Measurements from ENCODE around the gene ZYG11B.
"Not testable (repeated sequence)": the region's sequence is repeated elsewhere in the genome, so short reads cannot be mapped to it uniquely, and the experiment has no call there.

Gene ZYG11B

DNA sequence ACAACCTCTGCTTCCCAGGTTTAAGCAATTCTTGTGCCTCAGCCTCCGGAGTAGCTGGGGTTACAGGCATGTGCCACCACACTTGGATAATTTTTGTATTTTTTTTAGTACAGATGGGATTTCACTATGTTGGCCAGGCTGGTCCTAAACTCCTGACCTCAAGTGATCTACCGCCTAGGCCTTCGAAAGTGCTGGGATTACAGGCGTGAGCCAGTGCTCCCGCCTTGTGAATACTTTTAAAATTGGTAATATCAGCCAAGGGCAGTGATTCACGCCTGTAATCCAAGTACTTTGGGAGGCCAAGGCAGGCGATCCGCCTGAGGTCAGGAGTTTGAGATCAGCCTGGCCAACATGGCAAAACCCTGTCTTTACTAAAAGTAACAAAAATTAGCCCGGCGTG lies 33.7 kb downstream of the ZYG11B start:
- DNase-seq, result no peak

DNA sequence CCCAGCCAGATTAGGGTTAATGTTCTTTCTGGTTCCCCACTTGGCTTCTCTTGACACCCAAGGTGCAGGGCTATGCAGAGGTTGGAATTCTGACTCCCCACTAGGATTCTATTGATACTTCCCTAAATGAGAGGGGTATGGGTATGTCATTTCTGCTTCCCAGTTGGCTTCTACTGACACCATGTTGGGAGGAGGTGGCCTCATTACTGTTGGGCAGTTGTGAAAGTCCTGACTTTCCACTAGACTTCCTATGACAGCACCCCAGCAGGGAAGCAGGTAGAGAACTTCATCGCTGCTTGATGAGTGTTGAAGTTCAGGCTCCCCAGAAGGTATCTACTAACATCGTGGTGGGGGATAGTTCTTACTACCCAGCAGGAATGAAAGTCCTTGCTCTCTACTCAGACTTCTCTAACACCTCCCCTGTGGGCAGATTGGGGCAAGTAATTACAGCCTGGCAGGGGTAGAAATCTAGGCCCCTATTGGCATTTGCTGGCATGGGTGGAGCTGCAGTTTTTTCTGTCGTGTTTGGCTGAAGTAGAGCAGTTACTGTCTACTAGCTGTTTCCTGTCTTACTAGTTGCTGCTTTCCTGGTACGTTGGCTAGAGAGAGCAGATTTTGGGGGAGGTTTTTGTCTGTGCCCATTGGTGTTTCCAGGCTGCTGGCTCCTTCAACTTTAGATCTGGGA lies 41.5 kb downstream of the ZYG11B start:
- DNase-seq, result no peak

DNA sequence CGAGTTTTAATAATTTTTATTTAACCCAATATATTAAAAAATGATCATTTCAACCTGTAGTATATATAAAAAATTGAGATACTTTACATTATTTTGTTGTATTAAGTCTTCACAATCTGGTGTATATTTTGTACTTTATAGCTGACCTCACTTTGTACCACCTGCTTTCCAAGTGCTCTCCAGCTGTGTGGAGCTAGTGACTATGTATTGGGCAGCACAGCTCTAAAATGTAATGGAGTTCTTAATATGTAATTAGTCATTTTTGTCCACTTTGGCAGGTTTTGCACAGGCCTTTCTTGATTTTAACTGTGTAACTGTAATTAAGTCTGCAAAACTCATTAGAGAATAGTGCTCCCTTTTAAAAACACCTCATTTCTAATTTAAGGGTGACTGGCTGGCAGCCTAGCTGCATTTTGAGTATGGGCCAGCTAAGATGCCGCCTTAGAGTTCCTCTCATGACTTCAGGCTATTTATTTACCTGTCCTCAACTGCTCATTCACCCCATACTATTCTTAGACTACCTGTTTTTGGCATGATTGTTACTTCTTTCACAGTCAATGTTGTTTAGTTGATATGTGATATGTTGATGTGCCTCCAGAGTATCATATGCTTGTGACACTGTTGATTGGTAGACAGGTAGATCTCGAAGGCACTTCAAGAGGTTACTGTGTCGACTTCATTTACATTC lies 43.2 kb downstream of the ZYG11B start:
- DNase-seq, result no peak

DNA sequence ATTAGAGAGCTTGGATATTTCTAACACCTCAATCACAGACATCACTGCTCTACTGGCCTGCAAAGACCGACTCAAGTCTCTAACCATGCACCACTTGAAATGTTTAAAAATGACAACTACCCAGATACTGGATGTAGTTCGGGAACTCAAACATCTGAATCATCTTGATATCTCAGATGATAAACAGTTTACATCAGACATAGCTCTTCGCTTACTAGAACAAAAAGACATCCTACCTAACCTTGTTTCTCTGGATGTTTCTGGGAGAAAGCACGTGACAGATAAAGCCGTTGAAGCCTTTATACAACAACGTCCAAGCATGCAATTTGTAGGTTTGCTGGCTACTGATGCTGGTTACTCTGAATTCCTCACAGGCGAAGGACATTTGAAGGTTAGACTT lies 45.1 kb downstream of the ZYG11B start:
- DNase-seq, result no peak

DNA sequence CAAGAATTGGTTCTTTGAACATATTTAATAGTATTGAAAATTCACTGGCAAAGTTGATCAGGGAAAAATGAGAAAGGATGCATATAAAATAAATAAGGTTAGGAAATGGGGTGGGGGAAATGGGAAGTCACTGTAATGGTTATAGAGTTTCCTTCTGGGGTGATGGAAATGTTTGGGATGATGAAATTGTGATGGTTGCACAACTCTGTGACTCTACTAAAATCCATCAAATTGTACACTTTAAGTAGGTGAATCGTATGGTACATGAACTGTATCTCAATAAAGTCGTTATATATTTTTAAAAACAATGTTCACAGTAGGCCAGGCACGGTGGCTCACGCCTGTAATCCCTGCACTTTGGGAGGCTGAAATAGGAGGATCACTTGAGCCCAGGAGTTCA lies 59.9 kb downstream of the ZYG11B start:
- DNase-seq, result no peak

DNA sequence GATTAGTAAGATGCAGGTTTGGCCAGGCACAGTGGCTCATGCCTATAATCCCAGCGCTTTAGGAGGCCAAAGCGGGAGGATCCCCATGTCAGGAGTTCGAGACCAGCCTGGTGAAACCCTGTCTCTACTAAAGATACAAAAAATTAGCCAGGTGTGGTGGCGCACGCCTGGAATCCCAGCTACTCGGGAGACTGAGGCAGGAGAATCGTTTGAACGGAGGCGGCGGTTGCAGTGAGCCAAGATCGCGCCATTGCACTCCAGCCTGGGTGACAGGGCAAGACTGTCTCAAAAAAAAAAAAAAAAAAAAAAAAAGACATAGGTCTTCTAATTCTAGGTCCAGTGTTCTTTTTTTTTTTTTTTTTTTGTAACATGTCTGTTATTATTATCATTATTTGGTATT lies 64.2 kb downstream of the ZYG11B start:
- not testable (repeated sequence) for DNase-seq

DNA sequence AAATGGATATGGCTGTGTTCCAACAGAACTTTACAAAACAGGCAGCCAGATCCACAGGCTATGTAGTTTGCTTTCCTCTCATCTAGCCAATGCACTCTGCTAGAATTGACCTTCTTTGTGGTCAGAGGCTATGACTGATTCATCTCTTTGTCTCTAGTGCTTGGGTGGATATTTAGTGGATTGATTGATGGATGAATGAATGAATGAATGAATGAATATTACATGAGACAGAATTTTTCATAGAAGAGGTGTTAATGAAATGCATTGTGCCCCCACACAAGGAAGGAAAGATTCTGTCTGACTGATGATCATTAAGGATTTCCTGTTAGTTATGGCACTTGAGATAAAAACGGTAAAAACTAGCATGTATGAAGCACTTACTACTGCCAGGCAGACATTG lies 65.8 kb downstream of the ZYG11B start:
- DNase-seq, result no peak

DNA sequence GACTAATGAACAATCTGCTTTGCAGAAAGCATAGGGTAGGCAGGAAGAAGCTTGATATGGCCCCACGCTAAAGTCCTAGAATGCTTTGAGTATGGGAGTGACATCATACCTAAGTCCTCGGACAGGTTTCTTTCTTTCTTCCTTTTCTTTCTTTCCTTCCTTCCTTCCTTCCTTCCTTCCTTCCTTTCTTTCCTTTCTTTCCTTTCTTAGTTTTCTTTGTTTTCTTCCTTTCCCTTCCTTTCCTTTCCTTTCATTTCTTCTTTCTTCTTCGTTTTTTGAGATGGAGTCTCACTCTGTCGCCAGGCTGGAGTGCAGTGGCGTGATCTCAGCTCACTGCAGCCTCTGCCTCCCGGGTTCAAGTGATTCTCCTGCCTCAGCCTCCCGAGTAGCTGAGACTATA lies 67.5 kb downstream of the ZYG11B start:
- DNase-seq, result not testable (repeated sequence)

DNA sequence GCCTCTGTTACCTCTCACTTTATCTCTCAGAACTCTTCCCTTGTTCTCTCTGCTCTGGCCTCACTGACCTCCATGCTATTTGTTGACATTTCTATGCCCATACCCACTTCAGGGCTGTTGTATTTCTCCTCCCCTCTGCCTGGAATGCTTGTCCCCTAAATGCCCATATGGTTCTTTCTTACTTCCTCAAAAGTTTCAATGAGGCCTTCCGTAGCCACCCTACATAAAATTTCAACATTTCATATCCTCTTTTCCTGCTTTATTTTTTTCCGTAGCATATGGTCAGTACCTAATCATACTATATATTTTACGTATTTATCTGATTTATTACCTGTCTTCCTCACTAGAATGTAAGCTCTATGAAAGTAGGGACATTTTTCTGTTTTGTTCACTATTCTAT lies 69.2 kb downstream of the ZYG11B start:
- no peak for DNase-seq

DNA sequence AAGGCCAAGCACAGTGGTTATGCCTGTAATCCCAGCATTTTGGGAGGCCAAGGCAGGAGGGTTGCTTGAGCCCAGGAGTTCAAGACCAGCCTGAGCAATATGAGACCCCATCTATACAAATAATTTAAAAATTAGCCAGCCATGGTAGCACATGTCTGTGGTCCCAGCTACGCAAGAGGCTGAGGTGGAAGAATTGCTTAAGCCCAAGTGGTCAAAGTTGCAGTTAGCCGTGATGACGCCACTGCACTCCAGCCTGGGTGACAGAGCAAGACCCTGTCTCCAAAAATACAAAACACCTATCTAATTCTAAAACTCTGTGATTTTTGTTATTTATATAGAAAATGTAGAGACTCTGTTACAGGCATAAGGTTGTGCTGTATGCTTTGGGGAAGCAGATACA lies 72.1 kb downstream of the ZYG11B start:
- DNase-seq, result no peak

DNA sequence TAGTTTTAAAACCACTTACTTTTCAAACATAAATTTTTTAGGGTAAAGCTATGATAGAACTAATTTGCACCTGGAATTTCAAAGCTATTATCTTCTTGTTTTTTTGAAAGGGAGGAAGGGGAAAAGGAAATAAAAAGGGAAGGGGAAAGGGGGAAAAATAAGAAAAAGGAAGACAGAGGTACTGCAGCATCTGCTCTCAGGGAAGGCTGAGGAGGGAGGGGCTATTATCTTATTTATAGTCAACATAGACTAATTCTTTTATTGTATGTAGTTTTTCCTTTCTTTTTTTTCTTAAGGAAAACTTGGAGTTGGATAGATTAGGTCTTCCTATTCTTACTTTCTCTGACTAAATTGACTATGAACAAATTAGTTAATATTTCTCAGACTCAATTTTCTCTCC lies 74.8 kb downstream of the ZYG11B start:
- no peak for DNase-seq

DNA sequence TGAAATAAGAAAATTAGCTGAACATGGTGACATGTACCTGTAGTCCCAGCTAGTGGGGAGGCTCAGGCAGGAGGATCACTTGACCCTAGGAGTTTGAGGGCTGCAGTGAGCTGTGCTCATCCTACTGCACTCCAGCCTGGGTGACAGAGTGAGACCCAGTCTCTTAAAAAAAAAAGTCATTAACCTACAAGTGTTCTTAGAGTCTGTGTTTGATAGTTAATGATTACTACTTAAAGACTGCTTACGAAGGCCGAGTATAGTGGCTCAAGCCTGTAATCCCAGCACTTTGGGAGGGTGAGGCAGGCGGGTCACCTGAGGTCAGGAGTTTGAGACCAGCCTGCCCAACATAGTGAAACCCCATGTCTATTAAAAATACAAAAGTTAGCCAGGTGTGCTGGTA lies 77.8 kb downstream of the ZYG11B start:
- DNase-seq, result not testable (repeated sequence)

DNA sequence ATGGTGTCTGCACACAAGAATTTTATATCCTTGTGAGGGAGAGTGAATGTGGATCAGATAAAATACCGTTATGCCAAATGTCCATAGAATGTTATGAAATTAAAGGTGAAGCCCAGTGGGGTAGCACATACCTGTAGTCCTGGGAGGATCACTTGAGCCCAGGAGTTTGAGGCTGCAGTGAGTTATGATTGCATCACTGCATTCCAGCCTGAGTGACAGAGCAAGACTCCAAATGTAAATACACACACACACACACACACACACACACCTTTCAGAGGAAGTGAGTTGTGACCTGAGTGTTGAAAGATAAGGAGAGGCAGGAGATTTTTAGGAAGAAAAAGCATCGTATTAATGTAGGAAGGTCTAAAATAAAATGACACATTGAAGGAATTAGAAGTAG lies 88.2 kb downstream of the ZYG11B start:
- no peak for DNase-seq

DNA sequence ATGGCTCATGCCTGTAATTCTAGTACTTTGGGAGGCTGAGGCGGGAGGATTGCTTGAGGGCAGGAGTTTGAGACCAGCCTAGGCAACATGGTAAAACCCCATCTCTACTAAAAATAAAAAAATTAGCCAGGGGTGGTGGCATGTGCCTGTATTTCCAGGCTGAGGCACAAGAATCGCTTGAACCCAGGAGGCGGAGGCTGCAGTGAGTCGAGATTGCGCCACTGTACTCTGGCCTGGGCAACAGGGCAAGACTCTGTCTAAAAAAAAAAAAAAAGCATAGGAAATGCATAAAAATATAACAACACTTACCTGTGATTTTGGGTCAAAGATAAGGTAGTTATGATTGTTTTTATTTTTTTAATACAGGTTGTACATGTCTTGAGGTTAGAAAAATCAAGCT lies 94.6 kb downstream of the ZYG11B start:
- DNase-seq, result not testable (repeated sequence)

DNA sequence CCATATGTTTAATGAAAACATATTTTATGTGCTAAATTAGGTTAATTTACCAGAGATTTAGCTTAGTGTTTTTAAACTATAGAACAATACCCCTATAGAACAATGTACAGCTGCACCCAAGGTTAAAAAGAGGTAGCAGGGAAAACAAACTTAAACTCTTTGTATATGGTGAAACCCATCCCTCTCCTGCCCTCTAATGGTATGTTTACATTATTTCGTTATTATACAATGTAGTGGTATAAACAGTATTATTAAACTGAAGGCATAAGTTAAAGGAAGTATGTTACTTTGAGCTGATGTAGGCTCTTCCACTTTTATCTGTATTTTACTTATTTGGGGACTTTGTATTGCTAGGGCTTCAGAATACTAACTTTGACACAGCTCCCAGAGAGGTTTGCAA lies 99.6 kb downstream of the ZYG11B start:
- no peak for DNase-seq

DNA sequence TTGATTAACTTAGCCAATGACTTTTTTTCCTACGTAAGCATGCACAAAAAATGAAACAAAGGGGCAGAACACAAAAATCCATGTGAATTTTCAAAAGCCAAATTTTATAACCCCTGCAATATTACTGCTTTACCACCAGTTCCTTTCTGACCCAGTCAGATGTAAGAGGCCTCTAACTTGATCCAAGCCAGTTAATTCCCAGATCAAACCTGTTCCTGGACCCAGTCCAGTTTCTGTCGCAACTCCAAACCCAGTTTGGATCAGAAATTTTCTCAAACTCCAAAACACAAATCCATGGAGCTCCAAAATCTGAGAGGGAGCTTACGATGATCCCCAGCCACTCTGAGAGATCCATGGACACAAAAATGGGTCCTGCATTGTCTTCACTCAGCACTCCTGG lies 108.5 kb downstream of the ZYG11B start:
- DNase-seq, result no peak

DNA sequence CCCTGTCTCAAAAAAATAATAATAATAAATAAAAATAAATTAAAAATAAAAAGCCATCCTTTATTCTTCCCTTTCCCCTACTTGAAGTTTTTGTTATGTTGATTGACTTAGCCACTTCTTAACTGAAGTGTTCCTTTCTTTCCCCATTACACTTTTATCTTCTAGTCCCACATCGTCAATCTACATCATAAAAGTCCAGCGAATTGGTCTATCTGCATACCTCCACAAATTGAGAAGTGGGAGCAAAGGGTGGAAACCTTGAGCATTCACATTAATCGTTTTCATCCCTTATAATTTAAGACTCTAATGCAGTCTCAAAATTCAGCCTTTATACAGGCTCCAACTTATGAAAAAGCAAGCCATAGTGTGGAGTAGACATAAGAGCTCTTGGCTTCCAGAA lies 109.8 kb downstream of the ZYG11B start:
- no peak for DNase-seq

DNA sequence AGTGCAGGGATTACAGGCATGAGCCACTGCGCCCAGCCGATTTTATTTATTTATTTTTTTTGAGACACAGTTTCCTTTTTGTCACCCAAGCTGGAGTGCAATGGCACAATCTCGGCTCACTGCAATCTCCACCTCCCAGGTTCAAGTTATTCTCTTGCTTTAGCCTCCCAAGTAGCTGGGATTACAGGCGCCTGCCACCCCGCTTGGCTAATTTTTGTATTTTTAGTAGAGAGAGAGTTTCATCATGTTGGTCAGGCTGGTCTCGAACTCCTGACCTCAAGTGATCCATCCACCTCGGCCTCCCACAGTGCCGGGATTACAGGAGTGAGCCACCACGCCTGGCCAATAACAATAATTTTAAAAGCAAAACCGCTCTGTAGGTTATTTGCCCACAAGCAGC lies 112.9 kb downstream of the ZYG11B start:
- not testable (repeated sequence) for DNase-seq

DNA sequence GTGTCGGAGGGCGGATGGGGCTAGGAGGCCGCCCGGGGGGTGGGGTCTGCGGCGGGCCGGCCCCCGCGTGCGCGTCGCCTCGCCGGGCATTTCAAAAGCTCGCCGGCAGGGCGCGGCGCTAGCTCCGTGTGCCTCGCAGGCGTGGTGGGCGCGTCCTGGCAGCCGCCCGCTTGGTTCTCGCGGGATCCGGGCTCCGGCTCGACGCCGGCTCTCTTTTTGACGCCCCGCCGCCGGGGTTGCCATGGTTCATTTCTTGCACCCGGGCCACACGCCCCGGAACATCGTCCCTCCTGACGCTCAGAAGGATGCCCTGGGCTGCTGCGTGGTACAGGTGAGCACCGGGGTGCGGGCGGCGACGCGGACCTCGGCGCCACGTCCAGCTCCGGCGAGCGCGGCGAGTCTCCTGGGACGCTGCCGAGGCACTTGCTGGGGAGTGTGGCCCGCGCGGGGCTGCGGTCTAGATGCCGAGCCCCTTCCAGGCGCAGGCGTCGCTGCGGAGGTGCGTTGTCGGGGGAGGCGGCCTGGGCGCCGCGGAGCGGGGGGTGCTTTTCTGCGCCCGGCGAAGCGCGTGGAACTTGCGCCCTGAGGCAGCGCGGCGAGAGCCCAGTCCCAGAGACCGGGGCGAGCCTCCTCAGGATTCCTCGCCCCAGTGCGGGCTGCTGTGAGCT lies 116.5 kb downstream of the ZYG11B start, which contains the start of gene ZYG11A:
TSS of gene ZYG11A (plus strand) at position 118 of the 668 bp plus-strand sequence. CDS start at position 242, 124 bp downstream.
- DNase-seq, result peak; percentile 53 to 55

DNA sequence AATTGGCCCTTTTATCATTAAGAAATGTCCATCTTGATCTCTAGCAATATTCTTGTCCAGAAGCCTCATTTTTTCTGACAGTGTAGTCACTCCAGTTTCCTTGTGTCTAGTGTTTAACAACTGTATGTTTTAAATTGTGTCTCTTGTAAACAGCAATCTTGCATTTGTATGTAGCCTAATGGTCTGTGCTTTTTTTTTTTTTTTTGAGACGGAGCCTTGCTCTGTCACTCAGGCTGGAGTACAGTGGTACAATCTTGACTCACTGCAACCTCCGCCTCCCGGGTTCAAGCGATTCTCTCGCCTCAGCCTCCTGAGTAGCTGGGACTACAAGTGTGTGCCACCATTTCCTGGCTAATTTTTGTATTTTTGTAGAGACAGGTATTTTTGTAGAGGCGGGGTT lies 118.9 kb downstream of the ZYG11B start:
- DNase-seq, result not testable (repeated sequence)

DNA sequence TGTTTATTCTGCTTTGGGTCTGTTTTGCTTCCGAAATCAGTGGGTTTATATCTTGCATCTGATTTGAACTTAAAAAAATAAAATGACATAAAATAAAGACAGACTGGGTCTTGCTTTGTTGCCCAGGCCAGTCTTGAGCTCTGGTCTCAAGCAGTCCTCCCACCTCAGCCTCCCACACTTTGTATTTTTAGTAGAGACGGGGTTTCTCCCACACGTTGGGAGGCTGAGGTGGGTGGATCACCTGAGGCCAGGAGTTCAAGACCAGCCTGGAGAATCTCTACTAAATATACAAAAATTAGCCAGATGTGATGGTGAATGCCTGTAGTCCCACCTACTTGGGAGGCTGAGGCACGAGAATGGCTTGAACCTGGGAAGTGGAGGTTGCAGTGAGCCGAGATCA lies 122.2 kb downstream of the ZYG11B start:
- DNase-seq, result no peak

DNA sequence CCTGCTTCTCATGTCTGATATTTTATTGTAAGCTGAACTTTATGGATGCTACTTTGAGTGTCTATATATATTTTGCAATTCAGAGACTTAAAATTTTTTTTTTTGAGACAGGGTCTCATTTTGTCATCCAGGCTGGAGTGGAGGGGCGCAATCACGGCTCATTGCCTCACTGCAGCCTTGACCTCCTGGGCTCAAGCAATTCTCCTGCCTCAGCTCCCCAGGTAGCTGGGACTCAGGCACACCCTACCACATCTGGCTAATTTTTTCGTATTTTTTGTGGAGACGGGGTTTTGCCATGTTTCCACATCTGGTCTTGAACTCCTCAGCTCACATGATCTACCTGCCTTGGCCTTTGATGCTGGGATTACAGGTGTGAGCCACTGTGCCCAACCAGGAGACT lies 124.7 kb downstream of the ZYG11B start:
- no peak for DNase-seq

DNA sequence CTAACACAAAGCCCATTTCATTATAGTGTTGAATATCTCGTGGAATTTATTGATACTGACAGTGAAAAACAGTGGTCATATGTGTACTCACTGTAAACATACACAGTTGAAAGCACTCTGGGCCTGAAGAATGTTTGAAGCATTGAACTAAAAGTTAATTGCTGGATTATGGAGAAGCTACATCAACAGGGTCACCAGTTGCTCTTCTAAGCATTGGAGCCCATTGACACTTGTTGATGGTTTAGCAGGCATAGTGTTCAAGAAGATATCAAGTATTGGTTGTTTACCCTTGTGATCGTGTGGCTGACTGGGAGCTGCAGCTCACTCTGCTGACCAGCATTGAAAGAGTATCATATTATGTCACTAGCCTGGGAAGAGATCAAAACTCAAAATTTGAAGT lies 126.6 kb downstream of the ZYG11B start:
- no peak for DNase-seq

DNA sequence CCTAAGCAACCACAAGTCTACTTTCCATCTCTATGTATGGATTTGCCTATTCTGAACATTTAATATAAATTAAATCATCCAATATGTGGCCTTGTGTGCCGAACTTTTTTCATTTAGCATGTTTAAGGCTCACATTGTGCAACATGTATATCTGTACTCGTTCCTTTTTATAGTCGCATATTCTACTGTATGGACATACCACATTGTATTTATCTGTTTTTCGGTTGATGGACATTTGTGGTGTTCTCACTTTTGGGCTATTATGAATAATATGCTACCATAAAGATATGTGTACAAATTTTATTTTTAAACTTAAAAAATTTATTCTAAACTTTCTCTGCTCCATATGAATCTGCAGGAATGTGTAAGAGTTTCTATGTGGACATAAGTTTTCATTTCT lies 129.3 kb downstream of the ZYG11B start:
- DNase-seq, result no peak

Data from activated CD4-positive, alpha-beta T cell treated with anti-CD3 and anti-CD28 coated beads for 4 hours (primary cell).